ENCODE measurements around the gene MTFR1L. TPM values are rescaled to one million over a fixed set of nuclear protein-coding genes. Genes with fewer than 3 reads are reported as not detected.
"Not testable (repeated sequence)": the region's sequence is repeated elsewhere in the genome, so short reads cannot be mapped to it uniquely, and the experiment has no call there.

MTFR1L gene
- total RNA-seq, 1 donor from 2014 or later, result 34.6 TPM

DNA sequence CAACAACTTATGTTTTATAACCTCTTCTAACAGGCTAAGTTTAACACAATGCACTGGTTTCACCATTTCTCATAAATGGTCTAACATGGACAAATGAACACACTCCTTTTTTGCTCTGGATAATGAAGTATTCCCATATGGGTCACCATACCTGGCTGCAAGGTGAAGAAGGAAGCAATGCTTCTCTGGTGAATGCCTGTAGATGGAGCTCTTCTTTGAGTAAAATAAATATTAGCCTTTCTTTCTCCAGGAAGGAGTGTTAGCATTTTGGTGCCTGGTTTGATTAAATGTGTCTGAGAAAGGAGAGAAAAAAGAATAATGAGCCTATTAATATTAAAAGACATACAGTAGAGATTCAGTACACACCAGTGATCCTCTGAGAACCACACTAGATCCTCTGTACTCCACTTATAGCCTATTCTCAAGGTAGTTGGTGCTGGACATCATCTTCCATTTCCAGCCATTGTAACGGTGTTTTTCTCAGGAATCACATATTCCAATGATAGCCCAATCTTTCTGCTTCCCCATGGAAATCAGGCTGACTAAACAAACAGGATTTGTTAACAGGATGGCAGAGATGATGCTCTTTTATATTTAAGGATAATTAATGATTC lies 17.6 kb downstream of the MTFR1L start:
- POLR2A ChIA-PET, result no interaction called here
- no peaks in the 10 kb centered on the region for H3K27me3 Mint-ChIP-seq
- CTCF ChIA-PET, result interaction anchor here (0.9 kb wide), 1 partner anchor 58 kb away, joined by 3 read pairs; no protein-coding TSS in a partner anchor
- peaks cover 3% of the 10 kb centered on the region for H3K9me3 Mint-ChIP-seq
- no peaks in the 10 kb centered on the region for H3K4me1 Mint-ChIP-seq
- TF ChIP-seq, protein P1, sequence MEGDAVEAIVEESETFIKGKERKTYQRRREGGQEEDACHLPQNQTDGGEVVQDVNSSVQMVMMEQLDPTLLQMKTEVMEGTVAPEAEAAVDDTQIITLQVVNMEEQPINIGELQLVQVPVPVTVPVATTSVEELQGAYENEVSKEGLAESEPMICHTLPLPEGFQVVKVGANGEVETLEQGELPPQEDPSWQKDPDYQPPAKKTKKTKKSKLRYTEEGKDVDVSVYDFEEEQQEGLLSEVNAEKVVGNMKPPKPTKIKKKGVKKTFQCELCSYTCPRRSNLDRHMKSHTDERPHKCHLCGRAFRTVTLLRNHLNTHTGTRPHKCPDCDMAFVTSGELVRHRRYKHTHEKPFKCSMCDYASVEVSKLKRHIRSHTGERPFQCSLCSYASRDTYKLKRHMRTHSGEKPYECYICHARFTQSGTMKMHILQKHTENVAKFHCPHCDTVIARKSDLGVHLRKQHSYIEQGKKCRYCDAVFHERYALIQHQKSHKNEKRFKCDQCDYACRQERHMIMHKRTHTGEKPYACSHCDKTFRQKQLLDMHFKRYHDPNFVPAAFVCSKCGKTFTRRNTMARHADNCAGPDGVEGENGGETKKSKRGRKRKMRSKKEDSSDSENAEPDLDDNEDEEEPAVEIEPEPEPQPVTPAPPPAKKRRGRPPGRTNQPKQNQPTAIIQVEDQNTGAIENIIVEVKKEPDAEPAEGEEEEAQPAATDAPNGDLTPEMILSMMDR (IDR thresholded peaks at IDR 0.05), result no peak
- H3K4me3 Mint-ChIP-seq, result no peak overlapping the region
- H3K36me3 Mint-ChIP-seq (ENCODE audit: low read depth), result peaks cover 30% of the 10 kb centered on the region
- ATAC-seq (ENCODE audit: low read depth) (no peak), DNase-seq (no peak)
- intact Hi-C loops (cut with micrococcal nuclease), result loop anchor here (1.0 kb wide), 1 partner anchor 161 kb away; the partner anchor contains the start of gene PAFAH2
- no peak overlapping the region for H3K27ac Mint-ChIP-seq

DNA sequence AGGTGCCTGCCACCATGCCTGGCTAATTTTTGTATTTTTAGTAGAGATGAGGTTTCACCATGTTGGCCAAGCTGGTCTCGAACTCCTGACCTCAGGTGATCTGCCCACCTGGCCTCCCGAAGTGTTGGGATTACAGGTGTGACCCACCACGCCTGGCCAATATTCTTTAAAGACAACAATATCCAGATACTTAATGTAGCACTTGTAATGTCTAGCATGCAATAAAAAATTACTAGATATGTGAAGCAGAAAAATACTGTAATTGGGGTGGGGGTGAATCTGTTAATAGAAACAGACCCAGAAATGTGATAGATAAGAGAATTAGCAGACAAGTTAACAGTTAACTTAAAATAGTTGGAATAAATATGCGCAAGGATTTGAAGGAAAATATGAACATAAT lies 20.1 kb downstream of the MTFR1L start:
- DNase-seq; H3K36me3 Mint-ChIP-seq (ENCODE audit: low read depth); H3K4me3 Mint-ChIP-seq; CTCF ChIA-PET; ATAC-seq (ENCODE audit: low read depth); H3K27ac Mint-ChIP-seq; H3K4me1 Mint-ChIP-seq; POLR2A ChIA-PET; intact Hi-C loops (cut with micrococcal nuclease); H3K27me3 Mint-ChIP-seq; H3K9me3 Mint-ChIP-seq: not testable (repeated sequence)

DNA sequence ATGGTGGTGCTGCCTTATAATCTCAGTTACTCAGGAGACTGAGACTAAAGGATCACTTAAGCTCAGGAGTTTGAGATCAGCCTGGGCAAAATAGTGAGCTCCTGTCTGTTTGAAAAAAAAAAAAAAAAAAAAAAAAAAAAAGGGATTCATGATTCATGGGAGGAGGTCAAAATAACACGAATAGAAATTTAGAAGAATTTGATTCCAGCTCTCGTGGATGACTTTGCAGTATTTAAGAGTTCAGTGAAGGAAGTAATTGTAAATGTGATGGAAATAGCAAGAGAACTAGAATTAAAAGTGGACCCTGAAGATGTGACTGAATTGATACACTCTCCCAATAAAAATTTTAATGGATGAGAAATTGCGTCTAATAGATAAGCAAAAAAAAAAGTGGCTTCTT lies 23.7 kb downstream of the MTFR1L start:
- DNase-seq (no peak), ATAC-seq (ENCODE audit: low read depth) (no peak)
- H3K36me3 Mint-ChIP-seq (ENCODE audit: low read depth), result no peaks in the 10 kb centered on the region
- intact Hi-C loops (cut with micrococcal nuclease), result no loop called here
- CTCF ChIA-PET, result no interaction called here
- TF ChIP-seq, protein P1 (IDR thresholded peaks at IDR 0.05), result no peak
- peaks cover 5% of the 10 kb centered on the region for H3K4me1 Mint-ChIP-seq
- peaks cover 3% of the 10 kb centered on the region for H3K9me3 Mint-ChIP-seq
- no peak overlapping the region for H3K27ac Mint-ChIP-seq
- H3K4me3 Mint-ChIP-seq, result no peak overlapping the region
- POLR2A ChIA-PET, result interaction anchor here (1.4 kb wide), 1 partner anchor 23 kb away, joined by 3 read pairs; no protein-coding TSS in a partner anchor
- H3K27me3 Mint-ChIP-seq, result no peaks in the 10 kb centered on the region

DNA sequence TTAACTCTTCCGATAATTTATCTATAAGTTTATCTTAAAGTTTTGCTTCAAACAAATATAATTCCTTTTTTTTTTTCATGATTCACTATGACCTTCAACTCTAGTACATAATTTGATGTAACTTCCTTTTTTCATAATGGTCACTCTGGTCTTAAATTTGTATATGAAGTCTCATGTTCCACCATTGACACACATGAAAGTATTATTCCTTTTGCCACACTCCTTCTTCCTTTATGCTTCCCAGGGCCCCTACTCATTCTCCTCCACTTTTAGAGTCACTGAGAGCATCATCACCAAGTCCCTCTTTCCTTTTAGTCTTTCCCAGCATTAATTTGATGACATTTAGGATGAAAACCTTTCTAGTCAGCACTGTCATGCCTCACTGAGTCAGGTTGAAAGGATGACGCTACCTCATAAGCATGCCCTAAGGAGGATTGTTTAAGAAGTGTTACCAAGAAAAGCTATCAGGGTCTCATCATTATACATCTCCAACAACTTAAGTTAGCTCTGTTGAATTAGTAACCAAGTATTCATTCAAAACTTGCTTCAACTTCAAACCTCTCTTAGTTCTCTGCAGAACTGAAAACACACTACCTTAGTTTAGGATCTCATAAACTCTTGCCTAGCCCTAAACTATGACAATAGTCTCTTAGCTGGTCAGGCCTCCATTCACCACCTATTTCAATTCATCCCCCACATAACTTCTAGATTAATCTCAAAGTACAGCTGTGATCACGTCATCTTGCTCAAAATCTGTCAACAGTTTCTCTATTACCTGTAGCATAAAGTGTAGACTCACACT lies 25.0 kb downstream of the MTFR1L start:
- CTCF ChIA-PET, result no interaction called here
- intact Hi-C loops (cut with micrococcal nuclease), result no loop called here
- TF ChIP-seq, protein P1 (IDR thresholded peaks at IDR 0.05), result no peak
- H3K4me1 Mint-ChIP-seq, result peaks cover 5% of the 10 kb centered on the region
- DNase-seq (no peak), ATAC-seq (ENCODE audit: low read depth) (no peak)
- no peak overlapping the region for H3K4me3 Mint-ChIP-seq
- H3K27ac Mint-ChIP-seq, result peak overlapping the region; percentile 19
- peaks cover 3% of the 10 kb centered on the region for H3K9me3 Mint-ChIP-seq
- no peaks in the 10 kb centered on the region for H3K27me3 Mint-ChIP-seq
- POLR2A ChIA-PET, result interaction anchor here (0.6 kb wide), 2 partner anchors 7 to 25 kb away, joined by 3 to 4 read pairs; no protein-coding TSS in a partner anchor
- H3K36me3 Mint-ChIP-seq (ENCODE audit: low read depth), result no peaks in the 10 kb centered on the region

DNA sequence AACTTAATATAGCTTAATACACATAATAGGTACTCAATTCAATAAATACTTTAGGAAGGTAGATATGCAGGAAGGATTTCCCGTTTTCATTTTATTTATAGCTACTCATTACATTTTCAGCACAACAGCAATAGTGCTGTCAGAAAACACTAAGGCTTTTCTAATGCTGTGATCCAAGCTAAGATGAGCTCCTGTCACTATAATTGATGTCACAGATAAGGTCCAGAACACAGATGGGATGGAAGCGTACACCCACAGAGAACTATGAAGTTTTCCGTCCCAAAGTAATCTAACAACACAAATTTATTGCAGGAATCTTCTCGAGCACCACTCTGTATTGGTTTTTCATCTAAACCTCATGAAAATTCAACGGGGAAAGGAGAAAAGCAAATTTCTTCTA lies 25.9 kb downstream of the MTFR1L start:
- ChIA-PET POLR2A (interaction anchor here (0.6 kb wide), 2 partner anchors 24 to 57 kb away, joined by 3 to 6 read pairs; no protein-coding TSS in a partner anchor), CTCF (no interaction called here)
- intact Hi-C loops (cut with micrococcal nuclease), result no loop called here
- Mint-ChIP-seq H3K27ac (no peak overlapping the region), H3K27me3 (no peaks in the 10 kb centered on the region), H3K36me3 (ENCODE audit: low read depth) (no peaks in the 10 kb centered on the region), H3K4me1 (peaks cover 5% of the 10 kb centered on the region), H3K9me3 (no peaks in the 10 kb centered on the region), H3K4me3 (no peak overlapping the region)
- ATAC-seq (ENCODE audit: low read depth), result no peak
- TF ChIP-seq, protein P1 (IDR thresholded peaks at IDR 0.05), result no peak
- no peak for DNase-seq
